AG10803 (cell line): ENCODE results near the gene SGK1.
"Not testable (repeated sequence)": the region's sequence is repeated elsewhere in the genome, so short reads cannot be mapped to it uniquely, and the experiment has no call there.

Experiments used
- DNase-seq: peaks from one replicate; pipeline ENCODE4 v3.0.0; 2010; ENCODE audit warnings: low read depth
- H3K4me3 ChIP-seq: 2 replicates; pipeline ENCODE4 v1.5.1; 2011; ENCODE audit warnings: mild to moderate bottlenecking, low read length, control low read depth
- TF ChIP-seq, protein P1 (sequence below): conservative IDR thresholded peaks from 2 replicates; pipeline ENCODE4 v1.5.1; 2011; ENCODE audit warnings: mild to moderate bottlenecking, low read length, control low read depth, inconsistent platforms

Gene SGK1

GRCh38 chr6:134287859-134288537 lies 29.9 kb downstream of the SGK1 start:
- no peak for DNase-seq
- no peak overlapping the region for H3K4me3 ChIP-seq
- TF ChIP-seq, protein P1, sequence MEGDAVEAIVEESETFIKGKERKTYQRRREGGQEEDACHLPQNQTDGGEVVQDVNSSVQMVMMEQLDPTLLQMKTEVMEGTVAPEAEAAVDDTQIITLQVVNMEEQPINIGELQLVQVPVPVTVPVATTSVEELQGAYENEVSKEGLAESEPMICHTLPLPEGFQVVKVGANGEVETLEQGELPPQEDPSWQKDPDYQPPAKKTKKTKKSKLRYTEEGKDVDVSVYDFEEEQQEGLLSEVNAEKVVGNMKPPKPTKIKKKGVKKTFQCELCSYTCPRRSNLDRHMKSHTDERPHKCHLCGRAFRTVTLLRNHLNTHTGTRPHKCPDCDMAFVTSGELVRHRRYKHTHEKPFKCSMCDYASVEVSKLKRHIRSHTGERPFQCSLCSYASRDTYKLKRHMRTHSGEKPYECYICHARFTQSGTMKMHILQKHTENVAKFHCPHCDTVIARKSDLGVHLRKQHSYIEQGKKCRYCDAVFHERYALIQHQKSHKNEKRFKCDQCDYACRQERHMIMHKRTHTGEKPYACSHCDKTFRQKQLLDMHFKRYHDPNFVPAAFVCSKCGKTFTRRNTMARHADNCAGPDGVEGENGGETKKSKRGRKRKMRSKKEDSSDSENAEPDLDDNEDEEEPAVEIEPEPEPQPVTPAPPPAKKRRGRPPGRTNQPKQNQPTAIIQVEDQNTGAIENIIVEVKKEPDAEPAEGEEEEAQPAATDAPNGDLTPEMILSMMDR = no peak

DNA sequence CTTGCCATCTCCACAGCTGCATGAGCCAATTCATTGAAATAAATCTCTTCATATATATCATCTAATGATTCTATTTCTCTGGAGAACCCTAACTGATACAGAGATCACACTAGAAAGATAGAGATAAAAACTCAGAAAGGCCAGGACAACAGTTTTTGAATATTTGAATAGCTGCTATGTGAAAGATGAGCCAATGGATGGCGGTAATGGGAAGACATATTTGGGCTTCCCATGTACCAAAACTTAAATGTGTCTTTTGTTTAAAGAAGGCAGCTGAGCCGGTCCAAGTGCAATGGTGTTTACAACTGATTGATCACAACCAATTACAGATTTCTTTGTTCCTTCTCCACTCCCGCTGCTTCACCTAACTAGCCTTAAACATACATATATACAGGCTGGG lies 35.1 kb downstream of the SGK1 start:
- TF ChIP-seq, protein P1 = no peak
- no peak for DNase-seq
- no peak overlapping the region for H3K4me3 ChIP-seq

- H3K4me3 ChIP-seq = no peak overlapping the region
- DNase-seq = no peak
- TF ChIP-seq, protein P1 = no peak
These were observed 36.5 kb downstream of the SGK1 start for GRCh38 chr6:134281388-134281787.

DNA sequence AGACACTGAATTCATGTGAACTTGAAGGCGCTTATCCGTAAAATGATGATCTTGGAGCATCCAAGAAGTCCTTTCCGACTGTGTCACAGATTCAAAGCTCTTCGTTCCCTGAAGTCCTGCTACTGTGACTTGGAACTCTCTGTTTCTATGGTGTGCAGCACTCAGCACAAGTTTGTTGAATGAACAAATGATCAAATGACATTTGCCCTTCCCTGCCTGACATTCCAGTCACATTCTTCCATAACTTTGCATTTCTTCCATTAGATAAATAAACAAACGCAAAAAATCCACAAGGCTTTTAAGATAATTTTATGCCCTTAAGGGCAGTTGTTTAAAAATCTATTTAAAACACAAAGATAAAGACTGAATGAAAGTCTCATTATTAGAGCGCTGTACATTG lies 39.9 kb downstream of the SGK1 start:
- no peak overlapping the region for H3K4me3 ChIP-seq
- DNase-seq = no peak
- TF ChIP-seq, protein P1 = no peak

GRCh38 chr6:134276891-134277377 lies 41.0 kb downstream of the SGK1 start:
- not testable (repeated sequence) for H3K4me3 ChIP-seq, DNase-seq

DNA sequence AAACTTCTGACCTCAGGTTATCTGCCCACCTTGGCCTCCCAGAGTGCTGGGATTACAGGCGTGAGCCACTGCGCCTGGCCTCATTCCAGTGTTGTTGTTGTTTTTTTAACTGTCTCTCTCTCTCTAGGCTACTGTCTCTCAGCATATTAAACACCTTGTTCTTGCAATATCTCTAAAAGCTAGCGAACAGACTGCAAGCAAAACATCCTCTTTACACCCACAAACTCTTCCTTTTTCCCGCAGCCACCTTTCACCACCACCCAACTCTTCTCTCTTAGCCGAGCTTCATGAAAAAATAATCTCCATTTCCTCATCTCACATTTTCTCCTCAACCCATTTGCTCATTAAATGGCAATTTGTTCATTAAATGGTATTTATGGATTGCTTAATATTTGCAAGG lies 45.5 kb downstream of the SGK1 start:
- no peak for DNase-seq
- TF ChIP-seq, protein P1 = no peak
- no peak overlapping the region for H3K4me3 ChIP-seq

GRCh38 chr6:134267917-134268361 lies 50.0 kb downstream of the SGK1 start:
- no peak for DNase-seq
- TF ChIP-seq, protein P1 = no peak

More at GRCh38 chr6:134267917-134268361, 50.0 kb downstream of the SGK1 start:
- H3K4me3 ChIP-seq = no peak overlapping the region
